ENCODE data around the gene NUP155.

DNA sequence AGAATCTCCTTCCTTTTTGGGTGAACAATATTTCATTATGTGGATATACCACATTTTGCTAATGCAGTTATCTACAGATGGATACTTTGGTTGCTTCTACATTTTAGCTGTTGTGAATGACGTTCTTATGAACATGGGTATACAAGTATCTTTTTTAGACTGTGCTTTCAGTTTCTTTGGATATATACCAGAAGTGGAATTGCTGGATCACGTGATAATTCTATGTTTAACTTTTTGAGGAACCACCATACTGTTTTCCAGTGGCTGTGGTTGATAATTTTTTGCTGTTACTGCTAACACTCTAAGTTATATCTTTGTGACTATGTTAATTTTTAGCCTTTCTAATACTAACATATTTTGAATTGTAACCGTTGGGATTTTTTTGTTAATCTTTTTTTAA, 20.7 kb upstream of the NUP155 start:
- TF ChIP-seq POLR2AphosphoS5 (IDR thresholded peaks at IDR 0.05; ENCODE audit: borderline replicate concordance, low read depth, low read length) (no peak), EZH2 (IDR thresholded peaks at IDR 0.05) (no peak), FOXP2 (optimal IDR thresholded peaks at IDR 0.05; ENCODE audit: control extremely low read depth, extremely low read length, insufficient read depth) (no peak)

Measured in SK-N-MC (cell line).